BLaER1 (cell line): ENCODE measurements around the gene PRMT5.
A peak's percentile ranks its signal among the peaks of the same experiment; 100 is the strongest.

Source experiments
- H3K27ac ChIP-seq: shearing (Covaris generic); formaldehyde crosslinking; 2 replicates; pipeline ENCODE4 v1.8.1; 2022
- H3K27me3 ChIP-seq: shearing (Covaris generic); formaldehyde crosslinking; 2 replicates; pipeline ENCODE4 v1.8.1; 2022
- H3K36me3 ChIP-seq: shearing (Covaris generic); formaldehyde crosslinking; 2 replicates; pipeline ENCODE4 v1.8.1; 2022
- H3K4me1 ChIP-seq: shearing (Covaris generic); formaldehyde crosslinking; 2 replicates; pipeline ENCODE4 v1.8.1; 2022
- H3K4me2 ChIP-seq: shearing (Covaris generic); formaldehyde crosslinking; 2 replicates; pipeline ENCODE4 v1.8.1; 2022
- H3K4me3 ChIP-seq: shearing (Covaris generic); formaldehyde crosslinking; 2 replicates; pipeline ENCODE4 v1.8.1; 2022
- H3K9ac ChIP-seq: shearing (Covaris generic); formaldehyde crosslinking; 2 replicates; pipeline ENCODE4 v1.8.1; 2022
- H3K9me3 ChIP-seq: shearing (Covaris generic); formaldehyde crosslinking; 2 replicates; pipeline ENCODE4 v1.8.1; 2022
- H4K20me1 ChIP-seq: shearing (Covaris generic); formaldehyde crosslinking; 2 replicates; pipeline ENCODE4 v1.8.1; 2022
- Cebpa-rat ChIP-seq: shearing (Covaris generic); IDR thresholded peaks from 2 replicates; pipeline ENCODE4 v1.8.1; 2022

The PRMT5 gene

GRCh38 chr14:22887990-22888378 lies 41.2 kb downstream of the PRMT5 start:
- Histone ChIP-seq H3K4me2 (peak overlapping the region; percentile 85), H3K9ac (peak overlapping the region; percentile 56; the same call in 1 of the 2 replicates), H3K4me1 (peaks cover 76% of the 10 kb centered on the region), H3K36me3 (no peaks in the 10 kb centered on the region), H3K9me3 (no peaks in the 10 kb centered on the region), H4K20me1 (no peaks in the 10 kb centered on the region), H3K27ac (peak overlapping the region; percentile 76), H3K27me3 (no peaks in the 10 kb centered on the region), H3K4me3 (peak overlapping the region; percentile 63)
- no peak for TF ChIP-seq Cebpa-rat

DNA sequence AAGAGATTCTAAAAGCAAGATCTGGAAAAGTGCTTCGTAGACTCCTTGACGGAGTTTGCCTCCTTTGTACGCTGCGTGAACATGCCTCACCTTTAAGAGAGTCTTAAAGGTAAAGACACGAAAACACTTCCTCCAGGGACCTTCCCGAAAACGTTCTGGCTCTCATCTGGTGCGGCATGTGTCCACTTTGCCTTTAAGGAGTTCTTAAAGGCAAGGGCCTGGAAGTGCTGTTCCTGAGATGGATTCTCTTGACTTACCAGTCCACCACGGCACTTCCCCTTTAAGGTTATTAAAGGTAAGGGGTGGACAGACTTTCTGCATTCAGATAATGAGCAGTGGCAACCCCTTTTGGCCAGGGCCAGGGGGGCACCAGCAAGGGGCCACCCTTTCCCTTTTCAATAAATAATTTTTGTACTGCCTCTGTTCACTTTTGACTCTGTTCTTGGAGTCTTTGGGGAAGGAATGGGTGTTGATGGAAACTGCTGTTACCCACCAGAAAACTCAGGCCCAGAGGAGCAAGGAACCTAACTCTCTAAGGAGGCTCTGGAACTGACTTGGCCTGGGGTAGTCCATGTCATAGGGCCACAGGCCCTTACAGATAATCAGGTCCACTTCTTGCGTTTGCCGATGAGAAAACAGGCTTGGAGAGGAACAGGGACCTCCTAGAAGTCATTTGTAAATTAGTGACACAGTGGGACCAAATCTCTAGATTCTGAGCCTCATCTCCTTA lies 41.8 kb downstream of the PRMT5 start:
- H3K9ac ChIP-seq, result peak overlapping the region; percentile 56
- no peaks in the 10 kb centered on the region for H3K36me3 ChIP-seq
- no peaks in the 10 kb centered on the region for H4K20me1 ChIP-seq
- H3K9me3 ChIP-seq, result no peaks in the 10 kb centered on the region
- peak overlapping the region; percentile 76 for H3K27ac ChIP-seq
- H3K4me1 ChIP-seq, result peaks cover 82% of the 10 kb centered on the region
- H3K27me3 ChIP-seq, result no peaks in the 10 kb centered on the region
- peak overlapping the region; percentile 85 for H3K4me2 ChIP-seq
- H3K4me3 ChIP-seq, result peak overlapping the region; percentile 63
- TF ChIP-seq Cebpa-rat, result no peak

DNA sequence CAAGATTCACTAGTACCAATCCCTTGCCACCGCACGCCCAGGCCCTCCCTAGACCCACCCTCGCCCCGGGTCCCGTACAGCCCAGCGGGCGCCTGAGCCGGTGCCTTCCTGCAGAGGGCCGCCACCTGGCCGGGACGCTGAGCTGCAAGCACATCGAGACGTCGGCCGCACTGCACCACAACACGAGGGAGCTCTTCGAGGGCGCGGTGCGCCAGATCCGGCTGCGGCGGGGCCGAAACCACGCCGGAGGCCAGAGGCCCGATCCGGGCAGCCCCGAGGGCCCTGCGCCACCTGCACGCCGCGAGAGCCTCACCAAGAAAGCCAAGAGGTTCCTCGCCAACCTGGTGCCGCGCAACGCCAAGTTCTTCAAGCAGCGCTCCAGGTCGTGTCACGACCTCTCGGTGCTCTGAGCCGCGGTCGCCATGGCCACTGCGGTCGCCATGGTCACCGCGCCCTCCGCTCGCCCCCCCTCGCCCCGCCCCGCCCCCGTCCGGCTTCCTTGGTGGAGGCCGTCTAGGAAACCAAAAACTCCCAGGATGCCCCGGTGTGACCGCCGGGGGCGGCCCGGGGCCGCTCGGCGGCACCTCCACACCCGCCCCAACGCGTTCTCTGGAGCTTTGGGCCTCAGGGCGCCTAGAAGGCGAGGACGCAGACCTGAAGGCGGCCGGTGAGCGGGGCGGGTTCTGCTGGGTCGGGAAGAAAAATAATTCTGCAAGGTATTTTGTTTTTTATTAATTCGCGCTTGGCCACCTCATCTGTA lies 42.5 kb downstream of the PRMT5 start:
- no peak for TF ChIP-seq Cebpa-rat
- Histone ChIP-seq H3K4me1 (peaks cover 89% of the 10 kb centered on the region), H3K27ac (peak overlapping the region; percentile 76)

GRCh38 chr14:22885975-22886374 lies 43.2 kb downstream of the PRMT5 start:
- no peak overlapping the region for H3K9ac ChIP-seq
- H3K4me3 ChIP-seq, result peak overlapping the region; percentile 63
- TF ChIP-seq Cebpa-rat, result no peak
- no peak overlapping the region for H3K27ac ChIP-seq
- H3K9me3 ChIP-seq, result no peaks in the 10 kb centered on the region
- peak overlapping the region; percentile 85 for H3K4me2 ChIP-seq
- no peaks in the 10 kb centered on the region for H3K27me3 ChIP-seq
- peaks cover 89% of the 10 kb centered on the region for H3K4me1 ChIP-seq
- H4K20me1 ChIP-seq, result no peaks in the 10 kb centered on the region
- H3K36me3 ChIP-seq, result no peaks in the 10 kb centered on the region

More for the DNA sequence above, 42.5 kb downstream of the PRMT5 start:
- Histone ChIP-seq H3K36me3 (no peaks in the 10 kb centered on the region), H3K4me3 (peak overlapping the region; percentile 63), H3K27me3 (no peaks in the 10 kb centered on the region), H3K9ac (peak overlapping the region; percentile 56), H3K9me3 (no peaks in the 10 kb centered on the region), H4K20me1 (no peaks in the 10 kb centered on the region), H3K4me2 (peak overlapping the region; percentile 85)

- TF ChIP-seq Cebpa-rat, result no peak
- Histone ChIP-seq H3K4me2 (peak overlapping the region; percentile 85), H3K4me1 (peaks cover 82% of the 10 kb centered on the region)
These were observed 44.2 kb downstream of the PRMT5 start for GRCh38 chr14:22884738-22885523.

DNA sequence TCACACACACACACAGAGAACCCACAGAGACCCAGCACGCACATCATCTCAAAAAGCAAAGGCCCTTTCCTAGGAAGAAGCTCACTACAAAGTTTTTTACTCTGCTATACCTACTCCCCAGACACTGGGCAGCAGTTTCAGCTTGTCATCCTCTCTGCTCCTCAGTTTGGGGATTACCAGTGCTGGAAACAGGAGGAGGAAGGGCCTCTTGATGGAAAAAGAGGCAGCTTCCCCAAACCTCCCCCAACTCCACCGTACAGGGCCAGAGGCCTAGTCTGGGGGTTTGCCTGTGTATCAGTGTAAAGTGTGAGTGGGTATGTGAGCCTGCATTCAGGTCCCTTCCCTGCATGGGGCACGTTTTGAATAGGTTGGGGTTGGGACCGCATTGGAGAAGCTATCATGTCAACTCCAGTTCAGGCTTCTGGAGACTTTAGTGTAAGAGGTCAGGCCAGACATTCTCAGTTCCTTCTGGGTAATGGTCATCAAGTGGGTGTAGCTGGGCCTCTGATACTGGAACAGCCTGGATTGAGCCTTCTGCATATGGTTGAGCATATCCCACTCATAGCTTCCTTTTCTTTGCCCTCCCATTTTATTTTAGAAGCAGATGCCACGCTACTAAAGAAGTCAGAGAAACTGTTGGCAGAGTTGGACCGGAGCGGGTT lies 45.0 kb downstream of the PRMT5 start:
- Histone ChIP-seq H3K27ac (no peak overlapping the region), H3K36me3 (peaks cover 14% of the 10 kb centered on the region), H3K9ac (0 out of 2 replicates have a peak overlapping the region, but pooled peaks have one; percentile 24), H4K20me1 (no peaks in the 10 kb centered on the region), H3K4me2 (peak overlapping the region; percentile 85), H3K9me3 (no peaks in the 10 kb centered on the region), H3K4me1 (peaks cover 75% of the 10 kb centered on the region), H3K27me3 (no peaks in the 10 kb centered on the region), H3K4me3 (no peak overlapping the region)
- no peak for TF ChIP-seq Cebpa-rat

More at GRCh38 chr14:22884738-22885523, 44.2 kb downstream of the PRMT5 start:
- H3K27me3 ChIP-seq, result no peaks in the 10 kb centered on the region
- H3K36me3 ChIP-seq, result peaks cover 8% of the 10 kb centered on the region; the same call in 1 of the 2 replicates
- H3K9ac ChIP-seq, result no peak overlapping the region
- H3K4me3 ChIP-seq, result no peak overlapping the region
- no peaks in the 10 kb centered on the region for H4K20me1 ChIP-seq
- H3K27ac ChIP-seq, result peak overlapping the region; percentile 43; the same call in 1 of the 2 replicates
- H3K9me3 ChIP-seq, result no peaks in the 10 kb centered on the region

DNA sequence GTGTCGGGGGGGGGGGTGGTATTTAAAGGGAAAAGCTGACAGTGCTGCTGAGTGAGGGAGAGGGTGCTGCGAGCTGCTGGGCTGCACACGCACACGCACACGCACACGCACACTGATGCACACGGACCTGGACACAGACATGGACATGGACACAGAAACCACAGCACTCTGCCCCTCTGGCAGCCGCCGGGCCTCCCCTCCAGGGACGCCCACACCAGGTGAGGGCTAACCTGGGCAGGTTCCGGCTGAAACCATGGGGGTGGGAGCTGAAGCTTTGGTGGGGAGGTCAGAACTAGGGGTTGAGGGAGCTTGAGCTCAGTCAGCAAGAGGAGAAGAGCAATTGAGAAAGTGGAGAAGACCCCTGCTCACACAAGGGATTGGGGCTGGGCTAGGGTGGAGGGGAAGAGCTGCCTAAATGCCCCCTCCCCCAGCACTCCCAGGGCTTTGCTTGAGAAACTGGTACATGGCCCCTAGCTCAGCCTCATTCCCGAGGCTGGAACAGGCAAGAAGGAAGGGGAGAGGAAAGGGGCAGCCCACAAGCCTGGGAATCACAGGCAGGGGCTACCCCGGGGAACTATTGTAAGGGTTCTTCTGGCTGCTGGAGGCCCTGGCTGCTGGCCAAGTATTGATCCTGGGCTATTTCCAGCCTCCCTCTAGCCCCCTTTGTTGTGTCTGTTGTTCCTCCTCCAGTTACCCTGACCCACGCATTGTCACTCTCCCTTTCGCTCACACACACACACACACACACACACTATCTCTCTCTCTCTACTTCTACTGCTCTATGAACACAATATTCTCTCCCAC lies 45.8 kb downstream of the PRMT5 start, which contains the start of gene REM2:
Gene REM2, plus strand, starts transcription at position 50 of the 804 bp plus-strand sequence. Its CDS starts 66 bp downstream, at position 116.
- H3K4me2 ChIP-seq, result peak within 1 kb of the TSS; percentile 85
- H3K27me3 ChIP-seq, result no peaks in the 10 kb centered on the region
- H3K4me3 ChIP-seq, result no peak within 1 kb of the TSS
- peaks cover 22% of the 10 kb centered on the region for H3K36me3 ChIP-seq
- H3K4me1 ChIP-seq, result peaks cover 67% of the 10 kb centered on the region
- H4K20me1 ChIP-seq, result no peaks in the 10 kb centered on the region
- H3K27ac ChIP-seq, result no peak within 1 kb of the TSS
- H3K9ac ChIP-seq, result peak within 1 kb of the TSS; percentile 24; the same call in 1 of the 2 replicates
- no peaks in the 10 kb centered on the region for H3K9me3 ChIP-seq
- TF ChIP-seq Cebpa-rat, result no peak

DNA sequence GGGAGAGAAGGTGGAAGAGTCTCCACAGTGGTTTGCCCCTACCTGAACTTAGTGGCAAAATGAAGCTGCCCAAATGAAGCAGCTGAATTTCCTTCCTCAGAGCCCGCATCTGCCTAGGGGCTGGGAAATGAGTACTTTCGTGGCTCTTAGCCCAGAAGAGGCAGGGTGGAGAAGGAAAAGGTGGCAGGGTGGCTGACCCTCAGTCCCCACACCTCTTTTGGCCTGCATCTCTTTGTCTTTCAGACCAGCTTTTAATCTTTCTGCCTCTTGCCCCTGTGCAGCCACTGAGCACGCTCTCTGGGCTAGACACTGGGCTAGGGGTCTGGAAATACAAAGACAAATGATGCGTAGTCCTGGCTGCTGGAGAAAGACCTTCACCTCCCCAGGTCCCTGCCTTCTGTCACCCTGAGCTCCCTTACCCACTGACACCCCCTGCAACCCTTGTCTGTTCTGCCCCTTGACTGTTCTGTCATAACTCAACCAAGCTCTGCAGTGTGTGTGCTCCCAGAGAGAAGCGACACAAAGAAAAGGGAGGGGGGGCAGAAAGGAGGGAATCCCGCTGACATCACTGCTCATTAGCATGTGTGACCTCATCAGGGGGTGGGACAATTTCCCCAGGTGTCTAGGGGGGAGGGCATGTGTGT lies 46.5 kb downstream of the PRMT5 start:
- Histone ChIP-seq H3K27me3 (no peaks in the 10 kb centered on the region), H3K4me2 (peak overlapping the region; percentile 48), H3K27ac (no peak overlapping the region), H3K4me3 (no peak overlapping the region), H4K20me1 (no peaks in the 10 kb centered on the region), H3K4me1 (peaks cover 60% of the 10 kb centered on the region), H3K9me3 (no peaks in the 10 kb centered on the region), H3K9ac (no peak overlapping the region), H3K36me3 (peaks cover 29% of the 10 kb centered on the region)
- no peak for TF ChIP-seq Cebpa-rat
